Stomach (tissue), 9 donors: ENCODE measurements around the gene CPLX3. TPM values are rescaled to one million over a fixed set of nuclear protein-coding genes. Genes with fewer than 3 reads are reported as not detected.

Experiments used
- DNase-seq, 2 donors: peaks; one replicate each; pipeline versions ENCODE4 v3.0.0 to v3.0.0-alpha.2; 2013 to 2019
- H3K27ac ChIP-seq, 5 donors: fragments of 200-600 bp in 4 of 5; sonication (generic) in 4 of 5; one replicate each; pipeline ENCODE4 v1.5.1; 2013 to 2019; ENCODE audit warnings: mild to moderate bottlenecking in 1 of 5, moderate library complexity in 1 of 5
- H3K27me3 ChIP-seq, 3 donors: fragments of 200-600 bp; sonication (generic); one replicate each; pipeline ENCODE4 v1.5.1; 2017 to 2019; ENCODE audit warnings: mixed run types in 1 of 3
- H3K36me3 ChIP-seq, 4 donors: fragments of 200-600 bp; sonication (generic); 1 replicate in 3 of 4; 2 replicates in 1 of 4; pipeline ENCODE4 v1.5.1; 2016 to 2019
- H3K4me1 ChIP-seq, 4 donors: fragments of 200-600 bp; sonication (generic); one replicate each; pipeline ENCODE4 v1.5.1; 2016 to 2019
- H3K4me3 ChIP-seq, 4 donors: fragments of 200-600 bp; sonication (generic) in 3 of 4; one replicate each; pipeline ENCODE4 v1.5.1; 2016 to 2019; ENCODE audit warnings: mild to moderate bottlenecking in 1 of 4
- H3K9me3 ChIP-seq, 4 donors: fragments of 200-600 bp; sonication (generic); one replicate each; pipeline ENCODE4 v1.5.1; 2016 to 2019
- CTCF ChIP-seq, 7 experiments: fragments of 450-650 bp in 4 of 7; fragments of 200-600 bp in 3 of 7; sonication (generic) in 3 of 7; IDR thresholded peaks; one replicate each; pipeline ENCODE4 v1.5.1; 2016 to 2019; ENCODE audit warnings: antibody characterized with exemption in 7 of 7, control low read depth in 2 of 7, mild to moderate bottlenecking in 1 of 7
- EP300 ChIP-seq: sonication (generic); formaldehyde crosslinking; IDR thresholded peaks from one replicate; pipeline ENCODE4 v1.6.1; 2017; ENCODE audit warnings: antibody characterized with exemption
- POLR2A ChIP-seq, 4 donors: fragments of 450-650 bp; IDR thresholded peaks; one replicate each; pipeline ENCODE4 v1.6.1; 2016; ENCODE audit warnings: antibody characterized with exemption in 4 of 4, control low read depth in 2 of 4, mild to moderate bottlenecking in 1 of 4, moderate library complexity in 1 of 4
- POLR2AphosphoS5 ChIP-seq, 3 donors: sonication (generic); formaldehyde crosslinking; IDR thresholded peaks; one replicate each; pipeline ENCODE4 v1.6.1; 2016; ENCODE audit warnings: antibody characterized with exemption in 3 of 3
- WGBS, 5 donors: extraction: QIAGEN DNeasy Blood & Tissue Kit in 3 of 5; methylation state at CpG; one replicate each; pipeline versions ENCODE4 v1.1.5 to v1.1.7; 2013 to 2018; 5-methylcytosine and 5-hydroxymethylcytosine counted together
- intact Hi-C: fragments of 100-400 bp; cut with DNase I; formaldehyde crosslinking; loops from one replicate; pipeline ENCODE4 v1.15.1; 2023; ENCODE audit warnings: low total_unique reads
- polyA plus RNA-seq, 3 donors: library from polyadenylated mRNA; stranded (reverse); fragments of 200-250 nt; gene quantifications; one replicate each; pipeline ENCODE4 v1.2.3, GENCODE V29; 2013
- total RNA-seq, 5 donors: library from RNA; depleted of rRNA; stranded (reverse); fragments of >200 nt; gene quantifications; one replicate each; pipeline versions ENCODE4 v1.1.0 to v1.2.3, GENCODE V29; 2014 to 2016
- donor health status: healthy with polysubstance abuse.
- donor health status: Bipolar disorder and iron deficiency.
- donor health status: healthy.

The CPLX3 gene
- total and polyA plus RNA-seq, 8 donors: 0.61 to 57.8 (median 19.4) TPM; not detected in 4

- no peaks in the 10 kb centered on the region for H3K9me3 ChIP-seq
- peaks cover 0 to 43% (median 25%) of the 10 kb centered on the region in 4 donors for H3K4me1 ChIP-seq
- WGBS, 5 donors: 25 to 34% (median 31%) methylated on average over 9 of the region's 9 CpGs
- TF ChIP-seq POLR2AphosphoS5 (IDR thresholded peaks at IDR 0.05) (peak in 1 of 3 donors; percentile 33), CTCF (IDR thresholded peaks at IDR 0.05) (no peak)
- no peaks in the 10 kb centered on the region for H3K36me3 ChIP-seq
- peak overlapping the region in 2 of 5 donors; percentile 10 to 73 for H3K27ac ChIP-seq
- DNase-seq: peak in 1 of 2 donors; percentile 43
- intact Hi-C loops: no loop called here
- H3K4me3 ChIP-seq: no peak overlapping the region
- no peaks in the 10 kb centered on the region for H3K27me3 ChIP-seq
Measured at GRCh38 chr15:74817370-74817737, 9.1 kb upstream of the CPLX3 start.

GRCh38 chr15:74820056-74820455 lies 6.4 kb upstream of the CPLX3 start:
- no peak for DNase-seq
- TF ChIP-seq POLR2AphosphoS5 (IDR thresholded peaks at IDR 0.05) (no peak), POLR2A (IDR thresholded peaks at IDR 0.05) (no peak), CTCF (IDR thresholded peaks at IDR 0.05) (no peak), EP300 (no peak)
- intact Hi-C loops: no loop called here
- Histone ChIP-seq H3K9me3 (no peaks in the 10 kb centered on the region), H3K36me3 (no peaks in the 10 kb centered on the region), H3K4me1 (peaks cover 0 to 28% (median 17%) of the 10 kb centered on the region in 4 donors), H3K27me3 (peaks cover 0 to 3% (median 0%) of the 10 kb centered on the region in 3 donors), H3K27ac (no peak overlapping the region), H3K4me3 (no peak overlapping the region)
- WGBS, 5 donors: 88 to 93% (median 92%) methylated on average over 5 of the region's 5 CpGs

GRCh38 chr15:74821091-74821789 lies 5.2 kb upstream of the CPLX3 start:
- intact Hi-C loops: no loop called here
- TF ChIP-seq POLR2AphosphoS5 (IDR thresholded peaks at IDR 0.05) (no peak), CTCF (IDR thresholded peaks at IDR 0.05) (no peak)
- Histone ChIP-seq H3K9me3 (no peaks in the 10 kb centered on the region), H3K4me1 (peaks cover under 1 to 20% (median 11%) of the 10 kb centered on the region in 4 donors), H3K36me3 (no peaks in the 10 kb centered on the region), H3K4me3 (no peak overlapping the region), H3K27me3 (peaks cover 0 to 15% (median 4%) of the 10 kb centered on the region in 3 donors), H3K27ac (no peak overlapping the region)
- DNase-seq: no peak
- WGBS, 5 donors: 49 to 65% (median 57%) methylated on average over 6 to 11 of the region's 11 CpGs

GRCh38 chr15:74821790-74822158 lies 4.7 kb upstream of the CPLX3 start:
- intact Hi-C loops: no loop called here
- TF ChIP-seq CTCF (IDR thresholded peaks at IDR 0.05) (no peak), EP300 (no peak), POLR2AphosphoS5 (IDR thresholded peaks at IDR 0.05) (no peak), POLR2A (IDR thresholded peaks at IDR 0.05) (no peak)
- Histone ChIP-seq H3K27ac (no peak overlapping the region), H3K4me1 (peaks cover 3 to 25% (median 15%) of the 10 kb centered on the region in 4 donors), H3K36me3 (no peaks in the 10 kb centered on the region), H3K4me3 (no peak overlapping the region), H3K27me3 (peaks cover 0 to 20% (median 9%) of the 10 kb centered on the region in 3 donors), H3K9me3 (no peaks in the 10 kb centered on the region)
- no peak for DNase-seq
- WGBS, 5 donors: 83 to 97% (median 88%) methylated on average over 6 to 7 of the region's 7 CpGs
